COLO829 (cell line): ENCODE results near the gene LSM14B.

Experiments used
- DNase-seq: peaks from one replicate; pipeline ENCODE4 v3.0.0; 2012; ENCODE audit warnings: low spot score

The LSM14B gene

GRCh38 chr20:62133051-62133845 lies 11.0 kb downstream of the LSM14B start:
- no peak for DNase-seq

- DNase-seq, result no peak
Measured at GRCh38 chr20:62133864-62134263, 11.6 kb downstream of the LSM14B start.

- no peak for DNase-seq
Measured at GRCh38 chr20:62134735-62135231, 12.5 kb downstream of the LSM14B start.

GRCh38 chr20:62135573-62136266 lies 13.4 kb downstream of the LSM14B start:
- DNase-seq, result no peak

- peak; percentile 63 for DNase-seq
Measured at GRCh38 chr20:62136283-62137091, 14.2 kb downstream of the LSM14B start.

- DNase-seq, result no peak
Measured at GRCh38 chr20:62137092-62137384, 14.8 kb downstream of the LSM14B start.

- DNase-seq, result no peak
Measured at GRCh38 chr20:62137478-62138203, 15.4 kb downstream of the LSM14B start.

GRCh38 chr20:62138204-62138543 lies 15.9 kb downstream of the LSM14B start:
- no peak for DNase-seq

GRCh38 chr20:62138912-62139311 lies 16.6 kb downstream of the LSM14B start:
- DNase-seq, result no peak

- no peak for DNase-seq
Measured at GRCh38 chr20:62139636-62140035, 17.4 kb downstream of the LSM14B start.

- DNase-seq, result no peak
Measured at GRCh38 chr20:62141043-62141396, 18.7 kb downstream of the LSM14B start.

- no peak for DNase-seq
Measured at GRCh38 chr20:62141397-62142251, 19.3 kb downstream of the LSM14B start.

- DNase-seq, result no peak
Measured at GRCh38 chr20:62142252-62143080, 20.2 kb downstream of the LSM14B start.

- DNase-seq, result peak; percentile 83
Measured at GRCh38 chr20:62143081-62143956, 21.0 kb downstream of the LSM14B start, which contains the start of the genes PSMA7 and SS18L1. Gene PSMA7 (minus strand): TSS chr20:62143394. CDS start chr20:62143303, 91 bp downstream. Gene SS18L1 (plus strand): TSS chr20:62143769. CDS start chr20:62143821, 52 bp downstream.

- no peak for DNase-seq
Measured at GRCh38 chr20:62143957-62144825, 21.9 kb downstream of the LSM14B start.

- no peak for DNase-seq
Measured at GRCh38 chr20:62145688-62146018, 23.4 kb downstream of the LSM14B start.

GRCh38 chr20:62146019-62146755 lies 23.9 kb downstream of the LSM14B start:
- no peak for DNase-seq

- no peak for DNase-seq
Measured at GRCh38 chr20:62147125-62147524, 24.9 kb downstream of the LSM14B start.
